VCaP (cell line): ENCODE results near the gene PNPT1.

Experiments
- H3K27ac ChIP-seq: fragments of 450-650 bp; 2 replicates; pipeline ENCODE4 v1.5.1; 2017
- CTCF ChIP-seq: fragments of 450-650 bp; conservative IDR thresholded peaks from 2 replicates; pipeline ENCODE4 v1.5.1; 2017; ENCODE audit warnings: mild to moderate bottlenecking, moderate library complexity

Gene PNPT1

GRCh38 chr2:55636831-55637230 lies 56.8 kb downstream of the PNPT1 start:
- no peak for TF ChIP-seq CTCF
- no peak overlapping the region for H3K27ac ChIP-seq

- no peak overlapping the region for H3K27ac ChIP-seq
- TF ChIP-seq CTCF, result no peak
Observed at GRCh38 chr2:55628931-55629330, 64.7 kb downstream of the PNPT1 start.

GRCh38 chr2:55627915-55628314 lies 65.7 kb downstream of the PNPT1 start:
- H3K27ac ChIP-seq, result no peak overlapping the region
- no peak for TF ChIP-seq CTCF

GRCh38 chr2:55621802-55622201 lies 71.8 kb downstream of the PNPT1 start:
- no peak for TF ChIP-seq CTCF
- H3K27ac ChIP-seq, result no peak overlapping the region

GRCh38 chr2:55620123-55620779 lies 73.4 kb downstream of the PNPT1 start:
- H3K27ac ChIP-seq, result no peak overlapping the region
- peak; percentile 25; the same call in 1 of the 2 replicates for TF ChIP-seq CTCF

- peak overlapping the region; percentile 99 for H3K27ac ChIP-seq
- no peak for TF ChIP-seq CTCF
Observed at GRCh38 chr2:55618275-55619055, 75.2 kb downstream of the PNPT1 start.

GRCh38 chr2:55618025-55618274 lies 75.7 kb downstream of the PNPT1 start:
- TF ChIP-seq CTCF, result 0 out of 2 replicates have a peak, but pooled peaks have one; percentile 8

More at GRCh38 chr2:55618025-55618274, 75.7 kb downstream of the PNPT1 start:
- peak overlapping the region; percentile 99 for H3K27ac ChIP-seq
